DMS53 treated with DMSO at 0.1 percent for 48 hours (cell line): ENCODE data around the gene ACCSL.

Experiments used
- DNase-seq: peaks from one replicate; lab custom pipeline; 2025; ENCODE audit not compliant: unreplicated experiment; lab: John Stamatoyannopoulos, UW

ACCSL gene

DNA sequence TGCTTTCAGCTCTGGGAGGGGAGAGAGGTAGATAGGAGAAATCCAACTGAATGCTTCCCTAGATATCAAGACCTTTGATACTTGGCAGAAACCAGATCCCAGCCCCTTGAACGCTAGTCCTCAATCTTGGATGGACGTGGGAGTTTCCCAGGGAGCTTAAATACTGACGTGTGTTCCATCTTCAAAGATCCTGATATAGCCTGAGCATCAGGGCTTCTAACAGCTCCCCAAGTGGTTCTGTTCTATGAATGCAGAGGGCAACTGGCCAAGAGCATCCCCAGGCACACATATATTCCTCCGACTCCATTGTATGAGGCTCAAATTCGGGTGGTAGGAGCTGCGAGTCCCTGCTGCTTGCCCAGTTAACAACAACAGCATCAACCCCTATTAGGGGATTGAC lies 9.6 kb downstream of the ACCSL start:
- DNase-seq: no peak

- no peak for DNase-seq
Observed at GRCh38 chr11:44058275-44058674, 10.5 kb downstream of the ACCSL start.

GRCh38 chr11:44065161-44065661 lies 17.4 kb downstream of the ACCSL start:
- no peak for DNase-seq

- DNase-seq: peak; percentile 60
Observed at GRCh38 chr11:44065841-44066731, 18.3 kb downstream of the ACCSL start, which contains the start of gene ACCS. Gene ACCS, plus strand, starts transcription at chr11:44066270. Its CDS starts 1,358 bp downstream, at chr11:44067628.

DNA sequence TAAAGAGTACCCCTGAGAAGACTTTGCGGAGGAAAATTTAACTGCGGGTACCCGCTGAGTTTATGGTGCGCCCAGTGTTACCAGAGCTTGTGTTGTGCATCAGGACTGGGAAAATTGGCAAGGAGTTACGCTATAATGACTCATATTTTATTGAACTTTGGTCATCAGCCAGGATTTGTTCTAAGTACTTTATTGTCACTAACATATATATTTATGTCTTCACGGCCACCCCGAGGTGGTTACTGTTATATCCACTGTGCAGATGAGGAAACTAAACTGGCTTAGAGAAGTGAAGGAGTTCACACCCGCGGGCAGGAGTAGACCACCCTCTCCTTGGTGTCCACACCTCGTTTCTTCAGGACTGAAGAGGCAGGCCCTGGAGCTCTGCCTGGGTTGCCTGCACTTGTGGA lies 19.0 kb downstream of the ACCSL start:
- peak; percentile 0 for DNase-seq

DNA sequence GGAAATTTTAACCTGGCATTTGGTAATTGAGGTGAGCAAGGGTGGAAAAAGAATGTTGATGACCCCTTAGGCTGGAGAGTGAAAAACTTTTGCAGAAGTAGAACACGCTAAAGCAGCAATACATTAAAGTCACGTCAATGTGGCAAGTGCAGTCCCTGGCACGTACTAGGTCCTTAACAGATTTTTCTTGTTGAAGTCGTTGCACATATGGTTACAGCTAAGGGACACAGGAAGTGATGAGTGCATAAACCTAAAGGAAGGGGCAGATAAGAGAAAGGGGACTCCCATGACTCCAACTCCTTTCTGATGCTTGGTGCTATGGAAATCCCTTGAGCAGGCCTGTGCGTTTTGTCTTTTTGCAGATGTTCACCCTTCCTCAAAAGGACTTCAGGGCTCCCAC lies 19.5 kb downstream of the ACCSL start:
- DNase-seq: no peak

- DNase-seq: no peak
Observed at GRCh38 chr11:44068180-44068579, 20.4 kb downstream of the ACCSL start.

DNA sequence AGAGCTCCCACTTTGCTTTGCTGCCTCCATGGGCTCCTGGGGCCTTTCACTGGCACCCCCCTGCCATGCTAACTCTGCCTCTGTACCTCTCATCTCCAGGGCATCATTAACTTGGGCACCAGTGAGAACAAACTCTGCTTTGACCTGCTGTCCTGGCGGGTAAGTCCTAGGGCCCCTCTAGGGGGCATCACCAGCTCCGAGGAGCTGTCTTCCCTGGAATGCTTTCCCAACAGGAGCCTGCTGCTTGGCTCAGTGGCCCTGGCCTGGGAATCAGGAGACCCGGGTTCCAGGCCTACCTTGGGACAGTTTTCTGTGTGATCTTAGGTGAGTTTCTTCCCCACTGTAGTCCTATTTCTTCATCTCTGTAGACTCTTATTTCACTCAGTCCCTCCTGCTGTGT lies 23.4 kb downstream of the ACCSL start:
- no peak for DNase-seq

DNA sequence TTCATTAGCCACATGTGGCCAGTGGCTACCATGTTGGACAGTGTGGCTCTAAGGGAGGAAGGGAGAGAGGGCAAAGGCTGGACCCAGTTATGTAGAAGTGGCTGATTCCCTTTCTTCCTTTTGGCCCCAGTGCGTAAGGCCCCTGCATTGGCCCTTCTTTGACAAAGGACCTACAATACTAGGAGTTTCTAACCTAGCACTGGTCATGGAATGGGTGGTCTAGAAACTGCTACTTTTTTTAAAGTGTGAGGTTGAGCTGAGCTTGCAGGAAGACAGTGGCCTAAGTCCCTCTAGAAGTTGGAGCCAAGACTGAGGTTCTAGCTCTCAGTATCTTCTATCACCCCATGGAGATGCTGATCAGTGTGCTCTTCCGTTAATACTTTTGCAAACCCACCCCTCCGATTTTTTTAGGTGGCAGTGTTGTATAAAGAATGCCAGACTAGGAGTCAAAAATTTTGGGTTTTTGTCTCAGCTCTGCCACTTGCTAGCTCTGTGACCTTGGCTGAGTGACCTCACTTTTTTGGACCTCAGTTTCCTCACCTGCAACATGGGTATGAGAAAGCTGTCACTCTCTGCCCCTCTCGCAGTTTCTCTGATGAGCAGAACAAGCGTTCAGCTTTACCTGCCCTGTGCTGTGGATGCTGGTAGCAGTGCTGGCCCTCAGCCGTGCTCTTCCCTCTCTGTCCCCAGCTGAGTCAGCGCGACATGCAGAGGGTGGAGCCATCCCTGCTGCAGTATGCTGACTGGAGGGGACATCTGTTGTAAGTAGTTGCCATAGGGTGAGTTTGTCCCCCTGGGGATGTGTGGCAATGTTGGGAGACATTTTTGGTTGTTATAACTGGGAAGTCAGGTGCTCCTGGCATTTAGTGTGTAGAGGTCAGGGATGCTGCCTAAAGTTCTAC lies 25.2 kb downstream of the ACCSL start:
- DNase-seq: no peak

- DNase-seq: no peak
Observed at GRCh38 chr11:44078794-44079193, 31.0 kb downstream of the ACCSL start.

DNA sequence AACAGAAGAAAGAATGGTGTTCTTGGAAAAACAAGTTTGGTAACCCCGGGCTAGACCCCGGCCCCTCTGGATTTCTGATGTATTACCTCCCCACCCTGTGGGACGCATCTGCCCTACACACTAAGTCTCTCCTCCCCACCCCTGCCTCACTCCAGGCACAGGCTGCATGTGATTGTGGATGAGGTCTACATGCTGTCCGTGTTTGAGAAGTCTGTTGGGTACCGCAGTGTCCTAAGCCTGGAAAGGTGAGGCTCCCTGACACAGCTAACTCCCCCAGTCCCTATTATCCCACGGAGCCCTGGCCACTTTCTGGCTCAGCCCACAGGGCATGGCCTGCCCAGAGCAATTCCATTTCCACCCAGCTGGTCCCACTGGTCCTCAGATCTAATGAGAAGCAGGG lies 31.6 kb downstream of the ACCSL start:
- no peak for DNase-seq

DNA sequence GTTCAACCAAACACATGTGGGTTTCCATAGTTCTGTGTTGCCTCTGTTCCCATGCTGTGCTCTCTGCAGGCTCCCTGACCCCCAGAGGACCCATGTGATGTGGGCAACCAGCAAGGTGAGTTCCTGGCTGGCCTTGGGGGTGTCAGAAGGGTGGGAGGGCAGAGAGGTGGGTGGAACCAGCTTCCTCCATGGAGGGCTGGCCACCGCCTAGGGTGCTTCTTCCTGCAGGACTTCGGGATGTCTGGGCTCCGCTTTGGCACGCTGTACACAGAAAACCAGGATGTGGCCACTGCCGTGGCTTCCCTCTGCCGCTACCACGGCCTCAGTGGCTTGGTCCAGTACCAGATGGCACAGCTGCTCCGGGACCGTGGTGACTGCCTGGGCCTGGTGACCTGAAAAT lies 33.2 kb downstream of the ACCSL start:
- no peak for DNase-seq

DNA sequence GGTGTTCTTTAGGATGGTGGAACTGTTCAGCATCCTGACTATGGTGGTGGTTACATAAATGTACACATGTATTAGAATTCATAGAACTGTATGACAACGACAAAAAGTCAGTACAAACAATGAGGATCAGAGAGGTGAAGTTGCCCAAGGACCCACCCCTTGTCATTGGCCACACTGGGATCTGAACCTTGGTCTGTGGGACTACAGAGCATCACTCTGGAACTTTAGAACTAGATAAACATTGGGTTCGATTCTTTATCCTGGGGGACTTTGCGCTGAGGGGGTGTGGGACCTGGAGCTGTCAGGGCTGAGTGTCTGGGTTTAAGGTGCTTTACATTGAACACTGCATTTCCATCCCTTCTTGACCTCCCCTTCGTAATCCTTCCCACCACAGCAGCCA lies 34.9 kb downstream of the ACCSL start:
- no peak for DNase-seq

DNA sequence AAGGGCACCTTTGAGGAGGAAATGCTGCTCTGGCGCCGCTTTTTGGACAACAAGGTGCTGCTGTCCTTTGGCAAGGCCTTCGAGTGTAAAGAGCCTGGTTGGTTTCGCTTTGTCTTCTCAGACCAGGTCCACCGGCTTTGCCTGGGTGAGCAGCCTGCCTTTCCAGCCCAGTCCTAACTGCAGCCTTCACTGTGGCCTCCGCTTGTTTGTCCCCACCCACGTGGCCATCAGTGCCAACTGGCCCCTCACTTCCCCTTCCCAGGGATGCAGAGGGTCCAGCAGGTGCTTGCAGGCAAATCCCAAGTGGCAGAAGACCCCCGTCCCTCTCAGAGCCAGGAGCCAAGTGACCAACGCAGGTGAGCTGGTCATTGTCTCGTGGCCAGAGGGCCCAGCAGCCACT lies 35.7 kb downstream of the ACCSL start:
- no peak for DNase-seq

DNA sequence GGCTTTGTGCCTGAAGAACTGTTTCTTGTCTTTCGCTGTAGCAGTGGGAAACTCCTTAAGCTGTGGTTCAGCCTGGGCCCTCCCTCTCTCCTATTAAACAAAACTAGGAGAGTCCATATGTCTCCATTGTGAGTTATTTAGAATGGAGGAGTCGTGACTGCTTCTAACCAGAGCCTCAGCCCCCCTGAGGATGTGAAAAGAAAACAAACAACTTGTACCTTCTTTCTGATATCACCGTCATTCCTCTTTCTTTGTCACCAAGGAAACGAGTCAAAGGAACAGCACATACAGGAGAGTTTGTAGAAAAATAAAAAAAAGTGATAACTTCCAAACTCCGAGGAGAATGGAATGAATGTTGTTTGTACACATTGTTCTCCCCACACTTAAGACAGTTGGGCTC lies 36.1 kb downstream of the ACCSL start:
- no peak for DNase-seq

GRCh38 chr11:44085330-44085729 lies 37.5 kb downstream of the ACCSL start:
- DNase-seq: no peak

GRCh38 chr11:44088377-44088776 lies 40.6 kb downstream of the ACCSL start:
- DNase-seq: no peak

GRCh38 chr11:44088871-44089270 lies 41.1 kb downstream of the ACCSL start:
- no peak for DNase-seq

DNA sequence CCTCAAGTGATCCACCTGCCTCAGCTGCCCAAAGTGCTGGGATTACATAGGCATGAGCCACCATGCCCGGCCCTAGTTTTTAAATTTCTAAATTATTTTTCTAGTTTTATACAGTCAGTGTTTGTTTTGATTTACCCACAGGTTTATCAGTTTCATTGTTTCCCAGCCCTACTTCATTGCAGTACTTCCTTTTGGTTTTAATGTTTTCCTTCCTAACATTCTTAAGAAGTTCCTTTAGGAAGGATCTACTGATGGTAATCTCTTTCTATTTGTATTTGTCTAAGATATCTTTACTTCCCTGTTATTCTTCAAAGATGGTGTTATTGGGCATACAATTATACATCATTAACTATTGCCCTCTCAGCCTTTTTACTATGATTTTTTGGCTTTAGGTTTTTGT lies 42.8 kb downstream of the ACCSL start:
- DNase-seq: no peak

- peak; percentile 59 for DNase-seq
Observed at GRCh38 chr11:44094260-44094868, 46.6 kb downstream of the ACCSL start.
